Common myeloid progenitor, CD34-positive (primary cell): ENCODE results near the gene PIP4K2A.
A peak's percentile ranks its signal among the peaks of the same experiment; 100 is the strongest.
"Not testable (repeated sequence)": the region's sequence is repeated elsewhere in the genome, so short reads cannot be mapped to it uniquely, and the experiment has no call there.

Experiments
- CTCF ChIA-PET: fragments of 350-600 bp; sonication (Branson Sonifier 250); formaldehyde crosslinking; loops from one replicate; lab custom pipeline; 2021; ENCODE audit warnings: antibody characterized with exemption; lab: Charles Lee
- POLR2A ChIA-PET: fragments of 350-600 bp; sonication (Branson Sonifier 250); formaldehyde crosslinking; loops from one replicate; lab custom pipeline; 2021; ENCODE audit warnings: antibody characterized with exemption; lab: Charles Lee
- DNase-seq, 3 donors: peaks; one replicate each; pipeline versions ENCODE4 v3.0.0 to v3.0.0-alpha.2; 2013
- H3K27ac ChIP-seq, 2 experiments: 1 replicate in 1 of 2; 2 replicates in 1 of 2; pipeline ENCODE4 v1.7.0; 2013; ENCODE audit warnings: inconsistent platforms in 2 of 2, low read length in 2 of 2, mild to moderate bottlenecking in 2 of 2, low read depth in 1 of 2, moderate library complexity in 1 of 2; ENCODE audit not compliant: severe bottlenecking in 2 of 2, insufficient read depth in 1 of 2, poor library complexity in 1 of 2
- H3K27me3 ChIP-seq, 5 experiments: replicated peaks in 2 of 5; 1 replicate in 3 of 5; 2 replicates in 2 of 5; pipeline versions ENCODE4 v1.6.1 to v1.7.0; 2013; ENCODE audit warnings: low read length in 4 of 5, mild to moderate bottlenecking in 2 of 5, moderate library complexity in 2 of 5, inconsistent platforms in 1 of 5; ENCODE audit not compliant: insufficient read depth in 5 of 5, control insufficient read depth in 4 of 5
- H3K36me3 ChIP-seq, 4 experiments: 1 replicate in 2 of 4; 2 replicates in 2 of 4; pipeline versions ENCODE4 v1.6.1 to v1.7.0; 2013; ENCODE audit warnings: low read length in 3 of 4, control low read depth in 1 of 4, mild to moderate bottlenecking in 1 of 4; ENCODE audit not compliant: control insufficient read depth in 4 of 4, insufficient read depth in 4 of 4
- H3K4me1 ChIP-seq, 4 experiments: 1 replicate in 3 of 4; 2 replicates in 1 of 4; pipeline versions ENCODE4 v1.6.1 to v1.7.1; 2013; ENCODE audit warnings: low read length in 3 of 4, mild to moderate bottlenecking in 3 of 4, control low read depth in 1 of 4, inconsistent platforms in 1 of 4, moderate library complexity in 1 of 4; ENCODE audit not compliant: control insufficient read depth in 4 of 4, insufficient read depth in 4 of 4; ENCODE audit errors: control extremely low read depth in 1 of 4
- H3K4me3 ChIP-seq, 7 experiments: 1 replicate in 4 of 7; 2 replicates in 3 of 7; pipeline versions ENCODE4 v1.5.1 to v1.7.0; 2013; ENCODE audit warnings: mild to moderate bottlenecking in 7 of 7, low read length in 6 of 7, moderate library complexity in 6 of 7, inconsistent platforms in 2 of 7, low read depth in 2 of 7, control low read depth in 1 of 7; ENCODE audit not compliant: insufficient read depth in 4 of 7, control insufficient read depth in 1 of 7; ENCODE audit errors: extremely low read depth in 1 of 7
- H3K9me3 ChIP-seq, 5 experiments: 1 replicate in 4 of 5; 2 replicates in 1 of 5; pipeline versions ENCODE4 v1.6.1 to v1.7.1; 2013; ENCODE audit warnings: low read length in 4 of 5, mild to moderate bottlenecking in 2 of 5, inconsistent platforms in 1 of 5, low read depth in 1 of 5, moderate library complexity in 1 of 5; ENCODE audit not compliant: control insufficient read depth in 4 of 5, insufficient read depth in 2 of 5; ENCODE audit errors: control extremely low read depth in 1 of 5
- WGBS: methylation state at CpG from one replicate; pipeline ENCODE4 v1.1.5; 2013; ENCODE audit not compliant: insufficient coverage; 5-methylcytosine and 5-hydroxymethylcytosine counted together

The PIP4K2A gene

DNA sequence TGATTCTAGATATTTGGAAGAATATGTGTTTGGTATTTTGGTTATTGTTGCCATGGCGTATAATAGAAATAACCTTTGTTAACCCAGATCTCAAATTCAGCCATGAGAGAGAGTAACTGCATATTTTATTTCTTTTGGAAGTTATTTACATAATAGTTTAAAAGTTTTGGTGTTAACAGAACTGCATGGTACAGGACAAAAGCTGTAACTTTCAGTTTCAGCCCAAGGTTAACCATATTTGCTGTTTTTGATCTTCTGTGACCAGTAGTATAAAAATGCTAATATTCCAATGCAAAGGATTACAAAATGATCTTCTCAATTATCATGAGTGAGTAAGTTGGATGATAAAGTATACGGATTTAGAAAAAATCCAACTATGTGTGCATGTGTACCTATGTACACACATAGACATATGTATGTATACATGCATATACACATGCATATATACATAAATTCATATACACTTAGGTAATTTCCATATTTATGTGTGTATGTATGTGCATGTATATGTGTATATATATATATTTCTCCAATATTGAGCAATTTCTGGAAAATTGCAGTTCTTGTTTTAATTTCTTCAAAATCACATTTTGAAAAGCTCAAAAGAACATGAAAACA lies 38.0 kb upstream of the PIP4K2A start:
- H3K9me3 ChIP-seq = no peaks in the 10 kb centered on the region
- no peak overlapping the region for H3K27ac ChIP-seq
- H3K4me1 ChIP-seq = peaks cover 0 to 11% (median 8%) of the 10 kb centered on the region in 4 experiments
- POLR2A ChIA-PET = no interaction called here
- no peaks in the 10 kb centered on the region for H3K27me3 ChIP-seq
- DNase-seq = no peak
- no peaks in the 10 kb centered on the region for H3K36me3 ChIP-seq
- WGBS = 60% methylated on average over 1 of the region's 2 CpGs
- CTCF ChIA-PET = interaction anchor here (1.1 kb wide), 1 partner anchor 206 kb away, joined by 3 read pairs; no protein-coding TSS in a partner anchor
- no peak overlapping the region for H3K4me3 ChIP-seq

DNA sequence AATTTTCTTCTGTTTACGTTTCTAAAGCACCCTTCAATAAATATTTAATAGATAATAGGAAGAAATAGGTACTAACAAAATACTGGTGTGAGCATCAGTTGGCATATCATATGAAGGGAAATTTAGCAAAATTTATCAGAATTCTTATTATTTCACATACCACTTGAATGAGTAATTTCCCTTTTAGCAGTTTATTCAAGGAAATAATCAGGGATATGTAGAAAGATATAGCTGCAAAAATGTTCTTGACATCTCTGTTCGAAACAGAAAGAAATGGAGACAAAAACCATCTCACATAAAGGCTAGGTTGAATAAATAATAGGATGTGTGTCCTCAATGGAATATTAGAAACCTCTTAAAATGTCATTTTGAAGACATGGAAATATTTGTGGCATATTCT lies 35.8 kb upstream of the PIP4K2A start:
- H3K27ac ChIP-seq = no peak overlapping the region
- no peak overlapping the region for H3K4me3 ChIP-seq
- no CpG with 5 or more reads among the region's 2 CpGs for WGBS
- H3K36me3 ChIP-seq = no peaks in the 10 kb centered on the region
- no peaks in the 10 kb centered on the region for H3K27me3 ChIP-seq
- ChIA-PET CTCF (interaction anchor here (1.4 kb wide), 1 partner anchor 10 kb away, joined by 4 read pairs; no protein-coding TSS in a partner anchor), POLR2A (no interaction called here)
- DNase-seq = no peak
- H3K9me3 ChIP-seq = no peaks in the 10 kb centered on the region
- H3K4me1 ChIP-seq = peaks cover 0 to 11% (median 8%) of the 10 kb centered on the region in 4 experiments

DNA sequence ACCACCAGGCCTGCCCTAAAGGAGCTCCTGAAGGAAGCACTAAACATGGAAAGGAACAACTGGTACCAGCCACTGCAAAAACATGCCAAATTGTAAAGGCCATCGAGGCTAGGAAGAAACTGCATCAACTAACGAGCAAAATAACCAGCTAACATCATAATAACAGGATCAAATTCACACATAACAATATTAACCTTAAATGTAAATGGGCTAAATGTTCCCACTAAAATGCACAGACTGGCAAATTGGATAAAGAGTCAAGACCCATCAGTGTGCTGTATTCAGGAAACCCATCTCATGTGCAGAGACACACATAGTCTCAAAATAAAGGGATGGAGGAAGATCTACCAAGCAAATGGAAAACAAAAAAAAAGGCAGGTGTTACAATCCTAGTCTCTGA lies 30.5 kb upstream of the PIP4K2A start:
- no CpG with 5 or more reads among the region's 2 CpGs for WGBS
- DNase-seq, H3K27me3 ChIP-seq, CTCF ChIA-PET, H3K9me3 ChIP-seq, H3K4me3 ChIP-seq, H3K4me1 ChIP-seq, POLR2A ChIA-PET, H3K27ac ChIP-seq, H3K36me3 ChIP-seq: not testable (repeated sequence)

DNA sequence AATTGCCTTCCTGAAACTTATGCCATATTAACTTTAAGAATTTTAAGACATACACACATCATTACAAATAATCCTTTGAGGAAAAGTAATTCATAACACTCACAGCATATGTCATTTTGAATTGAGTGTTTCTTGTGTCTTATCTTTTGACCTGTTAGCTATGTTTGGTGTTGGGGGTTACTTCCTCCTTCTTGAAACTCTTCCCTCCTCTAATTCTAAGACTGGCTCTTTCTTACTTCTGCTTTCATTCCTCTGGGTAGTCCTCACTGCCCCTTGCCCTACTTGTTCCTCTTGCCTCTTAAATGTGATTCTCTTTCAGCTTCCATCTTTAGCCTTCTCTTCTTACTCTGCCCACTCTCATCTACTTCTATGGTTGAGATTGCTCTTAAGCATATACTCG lies 28.3 kb upstream of the PIP4K2A start:
- ChIA-PET POLR2A (no interaction called here), CTCF (interaction anchor here (0.7 kb wide), 2 partner anchors 39 to 146 kb away, joined by 3 to 4 read pairs; no protein-coding TSS in a partner anchor)
- Histone ChIP-seq H3K27me3 (no peaks in the 10 kb centered on the region), H3K4me1 (peaks cover 0 to 7% (median 2%) of the 10 kb centered on the region in 4 experiments), H3K4me3 (no peak overlapping the region), H3K9me3 (peaks cover 0 to 4% (median 0%) of the 10 kb centered on the region in 5 experiments), H3K27ac (peak overlapping the region in 1 of 2 experiments; percentile 6), H3K36me3 (no peaks in the 10 kb centered on the region)
- WGBS = no CpG with 5 or more reads among the region's 1 CpG
- peak; percentile 28 to 88 (median 79) for DNase-seq

DNA sequence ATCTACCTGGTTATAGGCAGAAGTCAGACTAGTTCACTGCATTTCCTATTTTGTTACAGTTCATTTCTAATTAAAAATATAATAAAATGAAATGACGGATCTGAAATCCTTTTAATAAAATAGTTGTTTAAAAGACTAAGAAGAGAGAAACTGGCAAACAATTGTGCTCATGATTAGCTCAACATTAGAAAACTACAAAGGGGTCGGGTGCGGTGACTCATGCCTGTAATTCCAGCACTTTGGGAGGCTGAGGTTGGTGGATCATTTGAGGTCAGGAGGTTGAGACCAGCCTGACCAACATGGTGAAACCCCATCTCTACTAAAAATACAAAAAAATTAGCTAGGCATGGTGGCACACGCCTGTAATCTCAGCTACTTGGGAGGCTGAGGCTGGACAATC lies 27.3 kb upstream of the PIP4K2A start:
- H3K4me1 ChIP-seq, H3K36me3 ChIP-seq, H3K4me3 ChIP-seq, H3K27ac ChIP-seq, H3K9me3 ChIP-seq, DNase-seq, H3K27me3 ChIP-seq: not testable (repeated sequence)
- ChIA-PET POLR2A (interaction anchor here (0.6 kb wide), 1 partner anchor 20 kb away, joined by 3 read pairs; no protein-coding TSS in a partner anchor), CTCF (interaction anchor here (0.6 to 1.4 kb wide), 3 partner anchors 16 to 77 kb away, joined by 3 to 5 read pairs (median 4); no protein-coding TSS in a partner anchor)
- WGBS = 80% methylated on average over 1 of the region's 4 CpGs

DNA sequence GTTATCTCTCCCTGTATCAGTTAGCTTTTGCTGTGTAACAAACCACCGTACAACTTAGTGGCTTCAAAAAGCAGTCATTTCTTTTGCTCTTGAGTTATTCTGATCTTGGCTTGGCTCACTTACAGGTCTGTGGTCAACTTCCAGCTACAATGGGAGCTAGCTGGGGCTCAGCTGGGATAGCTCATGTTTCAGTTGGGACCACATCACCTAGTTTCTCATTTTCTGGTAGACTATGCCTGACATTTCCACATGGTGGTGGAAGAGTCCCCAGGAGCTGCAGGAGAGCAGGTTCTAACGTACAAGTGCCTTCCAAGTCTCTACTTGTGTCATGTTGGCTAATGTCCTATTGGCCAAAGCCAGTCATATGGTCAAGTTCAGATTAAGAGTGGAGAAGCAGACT lies 25.8 kb upstream of the PIP4K2A start:
- peaks cover 0 to 4% (median 0%) of the 10 kb centered on the region in 5 experiments for H3K9me3 ChIP-seq
- peaks cover 0 to 7% (median 2%) of the 10 kb centered on the region in 4 experiments for H3K4me1 ChIP-seq
- 90% methylated on average over 1 of the region's 2 CpGs for WGBS
- DNase-seq = no peak
- H3K36me3 ChIP-seq = no peaks in the 10 kb centered on the region
- POLR2A ChIA-PET = no interaction called here
- CTCF ChIA-PET = interaction anchor here (1.4 kb wide), 1 partner anchor 10 kb away, joined by 4 read pairs; no protein-coding TSS in a partner anchor
- no peak overlapping the region for H3K4me3 ChIP-seq
- no peak overlapping the region for H3K27ac ChIP-seq
- no peaks in the 10 kb centered on the region for H3K27me3 ChIP-seq

DNA sequence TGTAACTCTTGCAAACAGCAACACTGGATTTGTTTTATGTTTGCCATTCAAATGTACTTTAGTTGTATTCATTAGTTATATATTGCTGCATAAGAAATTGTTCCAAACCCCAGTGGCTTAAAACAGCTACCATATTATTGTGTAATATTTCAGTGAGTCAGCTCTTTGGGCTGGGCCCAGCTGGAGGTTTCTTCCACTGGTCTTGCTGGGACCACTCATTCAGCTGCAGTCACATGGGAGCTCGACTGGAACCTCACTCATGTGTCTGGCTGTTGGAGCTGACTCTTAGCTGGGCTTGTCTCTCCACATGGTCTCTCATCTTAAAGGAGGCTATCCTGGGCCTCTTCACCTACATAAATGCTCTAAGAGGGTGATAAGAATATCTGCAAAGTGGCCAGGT lies 23.2 kb upstream of the PIP4K2A start:
- DNase-seq = no peak
- Histone ChIP-seq H3K27me3 (no peaks in the 10 kb centered on the region), H3K4me1 (peaks cover 0 to 6% (median 2%) of the 10 kb centered on the region in 4 experiments), H3K9me3 (peaks cover 0 to 4% (median 0%) of the 10 kb centered on the region in 5 experiments), H3K4me3 (no peak overlapping the region), H3K36me3 (no peaks in the 10 kb centered on the region), H3K27ac (no peak overlapping the region)
- ChIA-PET CTCF (no interaction called here), POLR2A (no interaction called here)
- 100% methylated on average over 1 of the region's 1 CpG for WGBS
